Measurements from ENCODE around the gene PDPN.

PDPN gene

GRCh38 chr1:13617773-13618172 is 34.1 kb downstream of the PDPN start:
- DNase-seq (ENCODE audit: low spot score): no peak

GRCh38 chr1:13618483-13618882 is 34.9 kb downstream of the PDPN start:
- DNase-seq (ENCODE audit: low spot score): no peak

GRCh38 chr1:13619909-13620308 is 36.3 kb downstream of the PDPN start:
- no peak for DNase-seq (ENCODE audit: low spot score)

- no peak for DNase-seq (ENCODE audit: low spot score)
These were observed 37.2 kb downstream of the PDPN start for GRCh38 chr1:13620825-13621224.

GRCh38 chr1:13622446-13622845 is 38.8 kb downstream of the PDPN start:
- no peak for DNase-seq (ENCODE audit: low spot score)

GRCh38 chr1:13623021-13623637 is 39.5 kb downstream of the PDPN start:
- DNase-seq (ENCODE audit: low spot score): no peak

GRCh38 chr1:13624526-13624925 is 40.9 kb downstream of the PDPN start:
- DNase-seq (ENCODE audit: low spot score): no peak

- DNase-seq (ENCODE audit: low spot score): no peak
These were observed 43.5 kb downstream of the PDPN start for GRCh38 chr1:13627127-13627526.

GRCh38 chr1:13628218-13628617 is 44.6 kb downstream of the PDPN start:
- no peak for DNase-seq (ENCODE audit: low spot score)

GRCh38 chr1:13628711-13629110 is 45.1 kb downstream of the PDPN start:
- DNase-seq (ENCODE audit: low spot score): no peak

GRCh38 chr1:13642306-13643004 is 58.8 kb downstream of the PDPN start:
- DNase-seq (ENCODE audit: low spot score): no peak

GRCh38 chr1:13643017-13643416 is 59.4 kb downstream of the PDPN start:
- DNase-seq (ENCODE audit: low spot score): no peak

GRCh38 chr1:13646521-13646920 is 62.9 kb downstream of the PDPN start:
- no peak for DNase-seq (ENCODE audit: low spot score)

- DNase-seq (ENCODE audit: low spot score): no peak
These were observed 67.6 kb downstream of the PDPN start for GRCh38 chr1:13651279-13651678.

- DNase-seq (ENCODE audit: low spot score): no peak
These were observed 68.6 kb downstream of the PDPN start for GRCh38 chr1:13652238-13652637.

GRCh38 chr1:13661539-13661938 is 77.9 kb downstream of the PDPN start:
- DNase-seq (ENCODE audit: low spot score): no peak

- DNase-seq (ENCODE audit: low spot score): no peak
These were observed 78.9 kb downstream of the PDPN start for GRCh38 chr1:13662493-13662892.

GRCh38 chr1:13663969-13664368 is 80.3 kb downstream of the PDPN start:
- no peak for DNase-seq (ENCODE audit: low spot score)

GRCh38 chr1:13664451-13664850 is 80.8 kb downstream of the PDPN start:
- DNase-seq (ENCODE audit: low spot score): no peak

- no peak for DNase-seq (ENCODE audit: low spot score)
These were observed 82.7 kb downstream of the PDPN start for GRCh38 chr1:13666317-13666716.

Measured in left forelimb (tissue), 1 donor.